ENCODE data around the gene MEF2A.

DNA sequence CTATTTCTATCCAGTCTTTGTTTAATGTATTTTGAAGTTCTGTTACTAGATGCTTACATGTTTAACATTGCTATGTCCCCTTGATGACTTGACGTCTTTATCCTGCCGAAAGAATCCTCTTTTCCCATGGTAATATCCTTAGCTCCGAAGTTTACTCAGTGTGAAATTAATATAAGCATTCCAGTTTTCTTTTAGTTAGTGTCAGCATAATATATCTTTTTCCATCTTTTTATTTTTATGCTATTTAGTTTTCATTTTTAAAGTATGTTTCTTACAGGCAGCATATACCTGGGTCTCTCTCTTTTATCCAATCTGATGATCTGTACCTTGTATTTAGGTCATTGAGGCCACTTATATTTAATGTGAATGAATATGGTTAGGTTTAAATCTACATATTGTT, 39.1 kb upstream of the MEF2A start:
- TF ChIP-seq, protein P1, sequence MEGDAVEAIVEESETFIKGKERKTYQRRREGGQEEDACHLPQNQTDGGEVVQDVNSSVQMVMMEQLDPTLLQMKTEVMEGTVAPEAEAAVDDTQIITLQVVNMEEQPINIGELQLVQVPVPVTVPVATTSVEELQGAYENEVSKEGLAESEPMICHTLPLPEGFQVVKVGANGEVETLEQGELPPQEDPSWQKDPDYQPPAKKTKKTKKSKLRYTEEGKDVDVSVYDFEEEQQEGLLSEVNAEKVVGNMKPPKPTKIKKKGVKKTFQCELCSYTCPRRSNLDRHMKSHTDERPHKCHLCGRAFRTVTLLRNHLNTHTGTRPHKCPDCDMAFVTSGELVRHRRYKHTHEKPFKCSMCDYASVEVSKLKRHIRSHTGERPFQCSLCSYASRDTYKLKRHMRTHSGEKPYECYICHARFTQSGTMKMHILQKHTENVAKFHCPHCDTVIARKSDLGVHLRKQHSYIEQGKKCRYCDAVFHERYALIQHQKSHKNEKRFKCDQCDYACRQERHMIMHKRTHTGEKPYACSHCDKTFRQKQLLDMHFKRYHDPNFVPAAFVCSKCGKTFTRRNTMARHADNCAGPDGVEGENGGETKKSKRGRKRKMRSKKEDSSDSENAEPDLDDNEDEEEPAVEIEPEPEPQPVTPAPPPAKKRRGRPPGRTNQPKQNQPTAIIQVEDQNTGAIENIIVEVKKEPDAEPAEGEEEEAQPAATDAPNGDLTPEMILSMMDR (IDR thresholded peaks at IDR 0.05), result no peak
- TF ChIP-seq POLR2A (IDR thresholded peaks at IDR 0.05) (no peak), EP300 (IDR thresholded peaks at IDR 0.05) (no peak)
